Measurements from ENCODE around the gene SLC9C1.

The SLC9C1 gene

DNA sequence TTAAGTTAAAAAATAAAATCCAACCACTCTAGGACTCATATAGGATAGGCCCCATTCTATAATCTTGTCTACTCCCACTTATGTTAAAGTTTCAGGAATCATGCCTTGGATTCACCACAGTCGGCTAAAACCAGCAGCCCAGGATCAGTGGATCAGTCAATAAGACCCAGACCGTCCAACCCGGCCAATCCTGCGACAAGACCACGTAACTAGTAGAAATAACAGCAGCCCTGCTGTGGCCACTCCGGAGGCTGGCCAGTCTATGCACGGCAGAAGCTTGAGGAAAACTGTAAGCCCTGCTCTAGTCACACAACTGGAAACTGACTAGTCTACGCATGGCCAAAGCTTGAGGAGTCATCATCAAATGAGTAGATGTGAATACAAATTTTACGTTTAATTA is 12.8 kb upstream of the SLC9C1 start:
- no peak for DNase-seq (ENCODE audit: low read depth in 3 of 3)

DNA sequence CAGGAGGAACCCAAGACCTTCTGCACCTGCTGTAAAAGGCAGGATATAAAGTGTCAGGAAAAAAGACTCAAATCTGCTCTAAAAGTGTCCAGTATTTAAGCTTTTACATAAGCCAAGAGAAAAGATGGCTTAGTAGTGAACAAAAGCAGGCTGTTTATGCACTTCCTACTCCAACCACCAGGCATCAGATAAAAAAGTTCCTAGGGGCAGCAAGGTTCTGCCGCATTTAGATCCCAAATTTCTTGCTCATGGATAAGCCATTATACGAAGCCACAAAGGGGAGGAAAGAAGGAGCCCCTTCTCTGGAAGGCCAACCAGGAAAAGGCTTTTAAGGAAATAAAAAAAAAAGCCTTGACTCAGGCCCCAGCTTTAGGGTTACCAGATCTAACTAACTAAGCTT is 10.6 kb upstream of the SLC9C1 start:
- no peak for DNase-seq (ENCODE audit: low read depth in 3 of 3)

DNA sequence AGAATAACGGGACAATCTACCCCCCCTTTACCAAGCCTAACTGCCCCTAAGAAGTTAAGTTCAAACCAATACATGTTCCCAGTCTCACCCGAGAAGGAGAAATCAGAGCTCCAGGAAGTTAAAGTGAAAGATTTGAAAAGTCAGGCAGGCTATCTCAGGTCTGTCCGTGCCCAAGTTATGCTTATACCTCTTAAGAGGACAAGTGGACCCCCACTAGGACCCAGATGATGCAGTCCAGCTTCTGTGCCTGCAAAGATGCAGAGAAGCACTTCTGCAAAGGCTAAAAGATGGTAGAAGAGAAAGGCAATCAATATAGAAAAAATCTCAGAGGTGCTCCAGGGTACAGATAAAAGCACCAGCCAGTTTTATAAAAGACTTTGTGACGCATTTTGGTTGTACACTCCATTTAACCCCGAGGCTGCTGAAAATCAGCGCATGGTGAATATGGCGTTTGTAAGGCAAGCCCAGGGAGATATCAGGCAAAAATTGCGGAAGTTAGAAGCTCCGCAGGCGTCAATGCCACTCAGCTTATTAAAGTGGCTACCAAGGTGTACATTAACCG is 9.8 kb upstream of the SLC9C1 start:
- DNase-seq (ENCODE audit: low read depth in 3 of 3): no peak

DNA sequence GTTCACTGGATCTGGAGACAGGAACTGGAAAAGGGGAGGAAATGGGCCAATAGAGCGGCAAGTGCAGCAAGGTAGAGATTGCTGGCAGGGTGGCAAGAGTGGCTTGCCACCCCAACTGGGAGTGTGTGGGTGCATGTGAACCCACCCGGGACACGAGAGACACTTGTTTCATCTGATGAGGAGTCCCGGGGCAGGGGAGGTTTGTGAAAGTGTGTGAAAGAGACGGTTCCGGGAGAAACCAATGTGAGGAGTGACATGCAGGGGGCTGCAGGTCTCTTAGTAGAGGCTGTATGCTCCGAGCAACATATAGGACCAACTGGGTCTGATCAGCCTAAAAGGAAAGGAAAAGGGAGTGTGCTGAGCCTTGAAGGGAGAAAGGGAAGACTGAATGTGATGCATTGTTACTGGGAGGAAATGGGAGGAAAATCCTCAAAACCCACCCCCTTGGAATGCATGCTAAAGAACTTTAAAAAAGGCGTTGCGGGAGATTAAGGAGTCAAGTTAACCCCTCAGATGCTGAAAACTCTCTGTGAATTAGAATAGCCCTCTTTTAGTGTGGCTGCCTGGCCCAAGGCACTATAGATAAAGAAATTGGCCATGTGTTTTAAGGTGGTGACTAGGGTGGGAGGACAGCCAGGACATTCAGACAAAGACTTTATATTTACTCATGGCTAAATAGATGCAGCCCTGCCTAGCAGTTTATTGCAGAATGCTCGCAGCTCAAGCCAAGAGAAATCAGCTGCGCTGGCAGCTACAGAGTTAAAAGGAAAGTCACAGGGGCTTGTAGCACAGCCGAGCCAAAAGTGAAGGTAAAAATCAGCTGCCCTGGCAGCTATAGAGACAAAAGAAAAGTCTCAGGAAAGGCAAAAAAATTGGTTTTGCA is 9.1 kb upstream of the SLC9C1 start:
- no peak for DNase-seq (ENCODE audit: low read depth in 3 of 3)

DNA sequence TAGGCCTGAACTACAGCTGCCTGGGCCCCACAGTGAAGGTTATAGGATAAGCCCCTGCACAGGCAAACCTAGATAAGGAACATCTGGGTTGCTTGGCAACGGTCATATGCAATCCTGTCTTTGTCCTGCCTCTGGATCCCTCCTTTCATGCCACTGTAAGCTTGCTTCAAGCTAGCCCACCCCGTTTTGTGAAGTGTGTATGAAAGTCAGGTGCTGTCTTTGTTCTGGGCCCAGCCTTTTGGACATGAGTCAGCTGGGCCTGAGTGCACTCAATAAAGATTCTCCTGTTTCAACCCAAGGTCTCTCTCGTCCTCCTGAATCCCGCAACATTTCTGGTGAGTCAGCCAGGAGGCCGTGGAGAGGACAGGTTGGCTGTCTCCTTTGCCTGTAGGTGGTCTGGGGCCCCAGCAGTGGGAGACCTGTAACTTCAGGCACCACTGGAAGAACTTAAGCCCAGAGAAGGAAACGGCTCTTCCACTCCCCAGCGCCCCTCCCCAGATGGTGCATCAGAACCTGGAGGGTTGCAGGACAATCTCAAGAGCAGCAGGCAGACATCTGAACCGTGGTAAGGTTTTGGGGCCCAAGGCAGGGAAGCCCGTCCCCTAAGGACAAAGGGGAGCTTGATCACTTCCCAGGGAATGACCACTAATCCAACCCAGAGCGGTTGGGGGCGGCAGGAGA is 8.3 kb upstream of the SLC9C1 start:
- DNase-seq (ENCODE audit: low read depth in 3 of 3): no peak

DNA sequence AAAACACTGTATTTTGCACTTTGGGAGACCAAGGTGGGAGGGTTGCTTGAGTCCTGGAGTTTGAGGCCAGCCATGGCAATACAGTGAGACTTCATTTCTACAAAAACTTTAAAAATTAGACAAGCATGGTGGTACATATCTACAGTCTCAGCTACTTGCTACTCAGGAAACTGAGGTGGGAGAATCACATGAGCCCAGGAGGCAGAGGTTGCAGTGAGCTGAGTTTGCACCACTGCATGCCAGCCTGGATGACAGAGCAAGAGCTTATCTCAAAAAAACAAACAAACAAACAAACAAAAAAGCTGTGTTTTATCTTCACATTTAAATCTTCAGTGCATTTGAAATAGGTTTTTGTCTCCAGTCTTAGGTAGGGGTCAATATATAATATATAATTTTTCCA is 4.8 kb upstream of the SLC9C1 start:
- no peak for DNase-seq (ENCODE audit: low read depth in 3 of 3)

DNA sequence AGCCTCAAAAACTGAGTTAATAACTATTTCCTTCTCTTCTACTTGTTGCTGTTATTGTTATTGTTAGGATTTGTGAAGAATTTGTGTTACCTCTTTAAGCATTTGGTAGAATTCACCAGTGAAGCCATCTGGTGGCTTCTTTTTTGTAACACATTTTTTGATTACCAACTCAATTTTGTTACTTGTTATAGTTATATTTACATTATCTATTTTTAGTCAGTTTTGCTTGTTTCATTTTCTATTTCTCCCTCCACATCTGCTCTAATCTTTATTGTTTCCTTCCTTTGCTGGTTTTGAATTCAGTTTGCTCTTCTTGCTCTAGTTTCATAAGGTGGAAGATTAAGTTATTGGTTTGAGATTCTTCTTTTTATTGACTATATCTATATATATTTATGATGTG is 3.7 kb upstream of the SLC9C1 start:
- no peak for DNase-seq (ENCODE audit: low read depth in 3 of 3)

DNA sequence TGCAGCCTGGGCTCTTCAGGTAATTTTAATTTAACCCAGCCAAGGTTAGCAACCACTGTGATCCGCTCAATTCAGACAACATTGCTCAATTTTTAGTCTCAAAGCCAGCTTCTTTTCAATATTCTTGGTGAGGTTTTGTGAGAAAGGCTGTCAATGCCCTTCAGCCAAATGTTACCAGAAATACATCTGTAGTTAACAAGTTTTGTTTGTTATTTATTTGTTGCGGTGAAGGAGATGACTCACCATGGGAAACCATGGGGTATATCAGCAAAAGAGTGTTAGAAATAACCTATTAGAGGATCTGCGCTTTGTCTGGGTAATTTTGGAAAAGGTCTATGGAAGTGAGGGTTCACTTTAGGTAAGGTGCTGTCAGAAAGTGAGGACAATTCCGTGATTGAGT is 5.0 kb downstream of the SLC9C1 start:
- DNase-seq (ENCODE audit: low read depth in 3 of 3): no peak

DNA sequence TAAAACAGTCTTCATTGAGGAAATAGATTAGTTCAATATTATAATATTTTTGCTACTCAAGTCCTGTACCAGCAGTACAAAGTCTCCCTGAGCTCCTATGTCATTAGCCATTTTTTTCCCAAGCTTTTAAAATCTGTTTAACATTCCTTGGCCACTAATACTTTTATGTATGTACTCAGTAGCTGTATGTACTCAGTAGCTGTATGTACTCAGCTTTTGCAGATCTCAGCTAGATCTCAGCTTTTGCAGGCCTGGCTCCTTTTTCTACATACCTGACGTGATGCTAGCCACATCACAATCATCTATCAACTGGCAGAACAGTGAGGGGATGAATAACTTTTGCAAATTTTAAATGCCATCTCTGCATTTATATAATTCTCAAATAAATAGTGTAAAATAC is 13.8 kb downstream of the SLC9C1 start:
- no peak for DNase-seq (ENCODE audit: low read depth in 3 of 3)

DNA sequence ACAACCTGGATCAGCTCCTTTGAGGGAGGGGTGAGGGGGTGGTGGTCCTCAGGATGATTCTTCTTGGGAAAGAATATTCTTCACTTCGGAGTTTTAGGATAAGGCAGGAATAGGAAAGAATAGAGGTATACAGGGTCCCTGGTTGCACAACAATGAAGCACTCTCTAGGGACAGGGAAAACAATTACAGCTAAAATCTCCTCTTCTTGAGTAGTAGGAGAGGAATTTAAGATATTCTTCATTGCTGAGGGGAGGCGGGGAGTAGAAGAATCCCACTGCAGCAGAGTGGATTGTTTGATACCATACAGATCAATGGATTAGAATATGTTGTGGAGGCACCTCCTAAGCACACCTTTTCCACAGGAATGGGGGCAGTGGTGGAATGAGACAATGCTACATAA is 20.5 kb downstream of the SLC9C1 start:
- DNase-seq (ENCODE audit: low read depth in 3 of 3): no peak

DNA sequence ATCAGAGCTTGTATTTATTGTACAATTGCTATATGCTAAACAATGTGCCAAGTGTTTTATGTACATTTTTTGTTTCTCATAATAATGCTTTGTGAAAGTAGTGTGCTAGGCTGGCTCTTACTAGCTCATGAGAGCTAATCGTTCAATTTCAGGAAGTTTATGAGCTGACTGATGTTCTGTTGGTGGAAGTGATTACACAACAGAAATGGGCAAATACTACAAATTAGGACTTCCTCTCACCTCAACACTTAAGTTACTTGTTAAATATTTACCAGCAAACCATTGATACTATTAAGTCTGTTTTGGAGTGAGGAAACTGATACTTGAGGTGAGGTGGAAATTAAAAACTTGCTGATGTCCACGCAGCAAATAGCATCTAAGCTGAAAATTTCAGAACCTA is 32.3 kb downstream of the SLC9C1 start:
- no peak for DNase-seq (ENCODE audit: low read depth in 3 of 3)

DNA sequence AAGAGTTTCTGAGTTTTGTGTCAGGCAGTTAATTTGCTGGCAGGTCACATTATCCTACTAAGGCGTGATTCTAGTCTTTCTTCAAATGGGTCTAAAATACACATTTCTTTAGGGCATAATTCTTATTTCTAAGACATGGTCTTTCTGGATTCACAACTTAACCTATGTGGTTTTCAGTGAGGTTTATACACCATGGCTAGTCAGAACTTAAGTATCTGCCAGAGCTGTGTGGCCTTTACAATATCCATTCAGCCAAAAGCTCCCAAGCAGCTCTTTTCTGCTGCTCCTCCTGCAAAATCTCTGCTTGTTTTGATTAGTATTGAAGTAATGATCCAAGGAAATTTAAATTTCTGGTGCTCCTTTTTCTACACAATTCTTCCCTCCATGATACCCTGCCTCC is 33.5 kb downstream of the SLC9C1 start:
- no peak for DNase-seq (ENCODE audit: low read depth in 3 of 3)

DNA sequence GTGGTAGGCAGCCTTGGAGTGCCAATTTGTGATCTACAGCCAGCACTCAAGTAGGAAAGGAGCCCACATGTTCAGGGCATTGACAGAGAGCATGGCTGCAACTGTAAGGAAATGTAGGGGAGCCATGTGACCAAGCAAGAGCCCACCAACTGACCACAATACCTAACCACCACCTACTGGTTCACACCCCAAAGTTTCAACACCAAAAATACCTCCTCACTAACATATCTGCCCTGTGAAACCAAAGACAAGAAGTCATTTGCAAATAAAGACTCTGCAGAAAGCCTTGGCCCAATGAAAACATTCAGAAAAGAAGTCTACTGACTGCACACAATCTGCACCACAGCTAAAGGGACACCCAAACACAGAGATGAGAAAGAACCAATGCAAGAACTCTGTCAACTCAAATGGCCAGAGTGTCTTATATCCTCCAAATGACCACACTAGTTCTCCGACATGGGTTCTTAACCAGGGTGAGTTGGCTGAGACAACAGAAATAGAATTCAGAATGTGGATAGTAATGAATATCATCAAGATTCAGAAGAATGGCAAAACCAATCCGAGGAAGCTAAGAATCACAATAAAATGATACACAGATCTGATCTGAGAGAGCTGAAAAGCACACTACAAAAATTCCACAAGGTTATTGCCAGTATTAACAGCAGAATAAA is 40.6 kb downstream of the SLC9C1 start:
- no peak for DNase-seq (ENCODE audit: low read depth in 3 of 3)

DNA sequence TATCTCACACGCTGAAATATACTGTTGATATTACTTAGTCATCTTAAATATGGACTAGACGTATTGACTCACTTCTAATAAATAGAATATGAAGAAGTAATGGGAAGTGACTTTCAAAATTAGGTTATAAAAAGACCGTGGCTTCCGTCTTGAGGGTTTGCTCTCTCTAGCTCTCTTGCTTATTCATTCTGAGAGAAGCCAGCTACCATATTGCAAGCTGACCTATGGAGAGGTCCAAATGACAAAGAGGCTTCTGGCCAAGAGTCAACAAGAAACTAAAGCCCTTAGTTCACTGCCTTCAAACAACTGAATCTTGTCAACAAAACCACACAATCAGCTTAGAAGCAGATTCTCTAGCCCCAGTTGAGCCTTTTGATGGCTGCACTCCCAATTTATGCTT is 46.1 kb downstream of the SLC9C1 start:
- DNase-seq (ENCODE audit: low read depth in 3 of 3): no peak

DNA sequence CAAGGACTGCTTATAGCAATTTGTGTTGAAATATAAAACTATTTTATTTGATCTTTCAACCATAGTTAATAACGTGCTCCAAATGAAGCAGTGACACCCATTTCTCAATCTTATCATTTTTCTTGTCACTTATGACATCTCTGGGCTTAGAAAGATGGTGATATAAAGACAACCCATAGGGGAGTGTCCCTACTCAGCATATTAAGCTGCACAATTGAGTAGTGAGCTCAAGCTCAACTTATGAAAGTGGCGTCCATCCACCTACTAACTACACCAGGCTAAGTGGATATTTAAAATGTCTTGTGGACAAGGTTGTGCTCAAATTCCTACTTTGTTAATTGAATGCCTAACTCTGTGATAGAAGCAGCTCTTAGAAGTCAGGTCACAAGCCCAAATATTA is 46.7 kb downstream of the SLC9C1 start:
- no peak for DNase-seq (ENCODE audit: low read depth in 3 of 3)

DNA sequence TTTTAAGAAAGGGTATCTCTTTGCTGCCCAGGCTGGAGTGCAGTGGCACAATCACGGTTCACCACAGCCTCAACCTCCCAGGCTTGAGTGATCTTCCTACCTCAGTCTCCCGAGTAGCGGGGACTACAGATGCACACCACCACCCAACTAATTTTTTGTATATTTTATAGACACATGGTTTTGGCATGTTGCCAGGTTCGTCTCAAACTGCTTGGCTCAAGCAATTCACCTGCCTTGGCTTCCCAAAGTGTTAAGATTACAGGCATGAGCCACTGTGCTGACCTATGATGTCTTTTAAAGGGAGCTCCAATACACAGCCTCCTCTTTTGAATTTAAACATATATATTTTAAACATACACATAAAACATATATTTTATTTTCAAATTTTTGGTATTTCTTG is 60.9 kb downstream of the SLC9C1 start:
- DNase-seq (ENCODE audit: low read depth in 3 of 3): no peak

DNA sequence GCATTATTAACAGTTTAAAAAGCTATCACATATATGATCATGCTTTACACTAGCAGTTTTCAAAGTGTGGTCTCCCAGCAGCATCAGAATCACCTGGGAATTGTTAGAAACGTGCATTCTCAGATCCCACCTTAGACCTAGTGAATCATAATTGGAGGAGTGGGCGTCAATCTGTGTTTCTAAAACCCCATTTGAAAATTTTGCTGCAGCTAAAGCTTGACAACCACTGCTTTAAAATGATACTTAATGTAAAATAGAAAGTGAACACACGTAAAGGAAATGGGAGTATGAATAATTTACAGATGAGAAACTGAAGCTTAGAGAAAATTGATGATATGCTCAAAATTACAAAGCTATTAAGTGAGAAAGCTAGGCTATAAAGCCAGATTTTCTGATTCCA is 62.3 kb downstream of the SLC9C1 start:
- DNase-seq (ENCODE audit: low read depth in 3 of 3): no peak

DNA sequence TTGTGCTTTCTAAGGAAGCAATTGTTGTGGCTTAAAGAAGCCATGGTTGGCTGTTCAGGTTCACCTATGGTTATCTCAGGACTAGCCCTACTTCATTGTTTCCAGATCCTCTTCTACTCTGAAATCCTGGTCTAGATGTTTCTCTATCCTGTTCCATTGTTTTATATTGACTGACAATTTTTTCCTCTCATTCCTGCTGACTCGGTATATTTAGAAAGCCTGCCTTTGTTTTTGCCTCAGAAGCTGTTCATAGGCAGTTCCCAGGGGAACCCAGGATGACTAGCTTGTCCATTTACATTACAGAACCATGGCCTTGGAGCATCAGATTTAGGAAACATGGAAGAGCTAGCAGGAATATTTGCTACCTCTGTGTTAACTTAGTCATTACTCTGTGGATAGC is 64.0 kb downstream of the SLC9C1 start:
- no peak for DNase-seq (ENCODE audit: low read depth in 3 of 3)

DNA sequence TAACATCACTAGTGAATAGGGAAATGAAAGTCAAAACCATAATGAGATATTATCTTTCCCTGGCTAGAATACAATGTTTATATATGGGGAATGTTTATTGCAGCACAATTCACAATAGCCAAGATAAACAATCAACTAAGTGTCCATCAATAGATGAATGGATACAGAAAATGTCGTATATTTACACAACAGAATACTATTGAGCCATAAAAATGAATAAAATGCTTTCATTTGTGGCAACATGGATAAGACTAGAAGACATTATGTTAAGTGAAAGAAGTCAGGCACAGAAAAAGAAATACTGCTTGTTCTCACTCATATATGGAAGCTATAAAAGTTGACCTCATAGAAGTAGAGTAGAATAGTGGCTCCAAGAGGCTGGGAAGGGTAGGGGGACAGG is 65.2 kb downstream of the SLC9C1 start:
- DNase-seq (ENCODE audit: low read depth in 3 of 3): no peak

DNA sequence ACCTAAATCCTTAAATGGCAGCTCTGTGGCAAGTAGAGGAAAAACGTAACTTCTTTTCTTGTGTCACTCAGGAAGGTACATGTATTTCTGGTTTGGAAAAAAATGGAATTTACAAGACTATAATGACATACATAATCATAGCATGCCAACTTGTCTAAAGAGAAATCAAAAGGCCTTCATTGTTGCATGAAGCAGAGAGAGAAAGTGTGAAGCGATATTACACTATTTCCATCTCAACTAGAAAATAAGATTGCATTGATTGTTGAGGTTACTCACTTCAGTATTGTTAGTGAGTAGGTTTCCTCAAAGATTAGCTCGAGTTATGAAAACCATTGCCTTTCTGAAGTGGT is 93.7 kb downstream of the SLC9C1 start:
- no peak for DNase-seq (ENCODE audit: low read depth in 3 of 3)

DNA sequence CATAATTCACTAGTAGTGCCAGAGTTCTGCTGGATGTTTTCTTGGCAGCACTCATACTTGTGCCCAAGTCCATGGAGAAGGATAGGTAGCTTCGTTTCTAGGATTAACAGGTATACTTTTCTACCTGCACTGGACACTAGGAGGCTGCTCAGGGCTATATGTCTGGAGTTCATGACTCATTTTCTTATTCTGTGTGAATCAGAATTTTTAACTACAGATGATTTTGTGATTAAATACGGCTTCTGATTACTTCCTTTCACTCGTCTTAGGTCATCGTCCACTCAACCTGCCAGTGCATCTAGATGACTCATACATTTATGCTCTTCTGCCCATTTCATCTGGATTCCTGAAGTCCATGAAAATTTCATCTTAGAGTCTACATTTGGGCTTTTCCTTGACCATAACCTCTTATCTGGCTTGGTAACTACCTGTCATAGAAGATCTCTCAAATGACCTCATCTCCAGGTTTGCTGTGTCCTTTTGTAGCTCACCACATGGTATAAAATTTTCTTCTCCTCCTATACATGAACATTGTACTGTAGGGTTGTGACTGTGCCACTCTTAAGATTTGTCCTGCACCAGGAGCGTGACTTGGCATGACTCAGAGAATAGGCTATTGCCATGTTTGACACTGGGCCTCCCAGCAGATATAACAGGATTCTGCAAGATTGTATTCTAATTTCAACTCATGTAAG is 94.2 kb downstream of the SLC9C1 start:
- no peak for DNase-seq (ENCODE audit: low read depth in 3 of 3)

DNA sequence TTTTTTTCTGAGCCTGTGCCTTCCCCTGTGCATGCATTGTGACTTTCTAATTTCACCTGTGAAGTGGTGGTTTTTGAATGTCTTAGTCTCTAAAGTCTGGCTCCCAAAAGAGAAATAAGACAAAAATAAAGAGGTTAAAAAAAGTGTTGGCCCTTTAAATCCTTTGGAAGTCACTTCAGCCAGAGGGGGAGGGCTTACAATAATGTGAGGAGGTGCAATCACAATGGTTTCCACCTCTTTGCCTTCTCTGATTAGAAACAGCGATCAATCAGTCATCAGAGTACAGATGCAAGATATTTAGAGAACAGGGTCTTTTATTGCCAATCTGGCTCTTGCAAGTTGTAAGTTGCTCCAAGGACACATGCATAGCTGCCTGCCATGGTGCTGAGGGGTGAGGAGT is 96.9 kb downstream of the SLC9C1 start:
- DNase-seq (ENCODE audit: low read depth in 3 of 3): no peak

Data from stimulated activated CD4-positive, alpha-beta T cell treated with anti-CD3 and anti-CD28 coated beads, TNF-alpha, amount 100 ng/mL, for 48 hours (primary cell).